GM12874 (cell line): Measurements from ENCODE around the gene MYBPH.

ENCODE experiments used
- CTCF ChIP-seq: IDR thresholded peaks from 2 replicates; pipeline ENCODE4 v1.5.1; 2011; ENCODE audit warnings: low read depth, mild to moderate bottlenecking, control low read depth, low read length, moderate library complexity; ENCODE audit not compliant: insufficient read depth

MYBPH gene

GRCh38 chr1:203178083-203178482 lies 2.5 kb upstream of the MYBPH start:
- TF ChIP-seq CTCF, result no peak

- TF ChIP-seq CTCF, result no peak
Observed at GRCh38 chr1:203177470-203178039, 1.9 kb upstream of the MYBPH start.

- TF ChIP-seq CTCF, result no peak
Observed at GRCh38 chr1:203177036-203177405, 1.4 kb upstream of the MYBPH start.

- no peak for TF ChIP-seq CTCF
Observed at GRCh38 chr1:203176273-203177035, 828 bp upstream of the MYBPH start.

GRCh38 chr1:203175827-203176241 lies 208 bp upstream of the MYBPH start:
- no peak for TF ChIP-seq CTCF

GRCh38 chr1:203174324-203174985 lies 1.2 kb downstream of the MYBPH start:
- no peak for TF ChIP-seq CTCF

GRCh38 chr1:203173566-203173965 lies 2.1 kb downstream of the MYBPH start:
- no peak for TF ChIP-seq CTCF
